WTC11 (cell line): ENCODE results near the gene KLRC2. TPM values are rescaled to one million over a fixed set of nuclear protein-coding genes. Genes with fewer than 3 reads are reported as not detected.
"Not testable (repeated sequence)": the region's sequence is repeated elsewhere in the genome, so short reads cannot be mapped to it uniquely, and the experiment has no call there.

Source experiments
- ATAC-seq: fragments of 200-7000 bp; cut with Tn5 transposase; 2 replicates; pipeline ENCODE4 v1.10.0; 2021; ENCODE audit warnings: mild to moderate bottlenecking, moderate library complexity
- CTCF ChIA-PET: fragments of 300-600 bp; sonication (Branson Sonifier 250); formaldehyde crosslinking; loops from one replicate; lab custom pipeline; 2021; ENCODE audit warnings: antibody characterized with exemption; lab: Charles Lee
- POLR2A ChIA-PET: fragments of 350-600 bp; sonication (Branson Sonifier 250); formaldehyde crosslinking; loops from one replicate; lab custom pipeline; 2021; ENCODE audit warnings: antibody characterized with exemption; lab: Charles Lee
- DNase-seq: peaks from one replicate; pipeline ENCODE4 v3.0.0; 2021; ENCODE audit warnings: low spot score
- H3K27ac Mint-ChIP-seq: 2 replicates; pipeline ENCODE4 v1.8.0; 2021; ENCODE audit warnings: mixed read lengths
- H3K27me3 Mint-ChIP-seq: 2 replicates; pipeline ENCODE4 v1.8.0; 2021; ENCODE audit warnings: low read depth, mild to moderate bottlenecking, moderate library complexity, mixed read lengths
- H3K36me3 Mint-ChIP-seq: 2 replicates; pipeline ENCODE4 v1.8.0; 2021; ENCODE audit warnings: mixed read lengths
- H3K4me1 Mint-ChIP-seq: 2 replicates; pipeline ENCODE4 v1.8.0; 2022; ENCODE audit warnings: mixed read lengths
- H3K4me3 Mint-ChIP-seq: 2 replicates; pipeline ENCODE4 v1.8.0; 2021; ENCODE audit warnings: mild to moderate bottlenecking, moderate library complexity, mixed read lengths
- H3K9me3 Mint-ChIP-seq: 2 replicates; pipeline ENCODE4 v1.8.0; 2021; ENCODE audit warnings: mixed read lengths
- CTCF ChIP-seq: fragments of 200-600 bp; IDR thresholded peaks from 2 replicates; pipeline ENCODE4 v1.8.0; 2022; ENCODE audit warnings: antibody characterized with exemption
- ELF4 ChIP-seq: sonication (generic); formaldehyde crosslinking; IDR thresholded peaks from 2 replicates; pipeline ENCODE4 v1.8.1; 2022; ENCODE audit warnings: low read depth, mild to moderate bottlenecking, moderate library complexity, missing genetic modification reagents
- JUN ChIP-seq: sonication (generic); formaldehyde crosslinking; IDR thresholded peaks from 2 replicates; pipeline ENCODE4 v1.8.0; 2023; ENCODE audit warnings: mild to moderate bottlenecking, missing genetic modification reagents
- NR2C2 ChIP-seq: sonication (generic); formaldehyde crosslinking; IDR thresholded peaks from 2 replicates; pipeline ENCODE4 v1.8.0; 2022; ENCODE audit warnings: mild to moderate bottlenecking, missing genetic modification reagents
- PRRX2 ChIP-seq: fragments of 250-450 bp; sonication (Bioruptor Pico); IDR thresholded peaks from 2 replicates; pipeline ENCODE4 v1.8.0; 2021; ENCODE audit warnings: mild to moderate bottlenecking
- RORB ChIP-seq: fragments of 250-450 bp; sonication (Bioruptor Pico); IDR thresholded peaks from 2 replicates; pipeline ENCODE4 v1.9.0; 2021; ENCODE audit warnings: mild to moderate bottlenecking
- ZBTB21 ChIP-seq: sonication (generic); formaldehyde crosslinking; IDR thresholded peaks from 2 replicates; pipeline ENCODE4 v1.8.1; 2023; ENCODE audit warnings: mild to moderate bottlenecking, missing genetic modification reagents, borderline replicate concordance
- ZNF138 ChIP-seq: sonication (generic); formaldehyde crosslinking; conservative IDR thresholded peaks from 2 replicates; pipeline ENCODE4 v1.8.1; 2022; ENCODE audit warnings: mild to moderate bottlenecking, moderate library complexity, missing genetic modification reagents
- ZNF512 ChIP-seq: sonication (generic); formaldehyde crosslinking; IDR thresholded peaks from 2 replicates; pipeline ENCODE4 v1.8.1; 2022; ENCODE audit warnings: missing genetic modification reagents, borderline replicate concordance
- total RNA-seq: library from RNA; stranded (reverse); gene quantifications from 3 replicates; pipeline ENCODE4 v1.2.3, GENCODE V29; 2021
- TF ChIP-seq, protein P1 (sequence below): sonication (generic); formaldehyde crosslinking; IDR thresholded peaks from 2 replicates; pipeline ENCODE4 v1.8.1; 2022; ENCODE audit warnings: low read depth, mild to moderate bottlenecking, moderate library complexity, missing genetic modification reagents, borderline replicate concordance

KLRC2 gene
- total RNA-seq, 1 experiment from 2014 or later, result not detected

- CTCF ChIA-PET, H3K27me3 Mint-ChIP-seq, ATAC-seq, H3K27ac Mint-ChIP-seq, H3K4me1 Mint-ChIP-seq, DNase-seq, H3K36me3 Mint-ChIP-seq, POLR2A ChIA-PET, H3K4me3 Mint-ChIP-seq, H3K9me3 Mint-ChIP-seq: not testable (repeated sequence)
Measured at GRCh38 chr12:10439608-10440274, 3.9 kb upstream of the KLRC2 start.

DNA sequence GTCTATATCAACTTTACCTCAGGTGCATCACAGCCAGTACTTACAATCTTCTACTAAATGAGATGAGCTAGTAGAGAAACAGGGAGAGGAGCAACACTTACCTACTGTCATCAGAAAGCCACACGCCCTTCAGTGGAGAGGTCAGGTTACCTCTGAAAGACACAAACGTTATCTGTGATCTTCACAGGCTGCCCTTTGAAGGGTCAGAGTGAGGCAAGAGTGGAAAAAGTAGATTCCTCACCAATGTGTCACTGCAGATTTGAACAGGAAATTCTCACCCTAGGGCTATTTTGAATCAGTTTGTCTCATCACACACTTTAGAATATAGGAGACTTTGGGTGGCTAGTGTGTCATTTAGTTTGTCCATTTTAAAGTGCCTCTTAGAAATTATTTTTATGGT is 1.8 kb upstream of the KLRC2 start:
- H3K27me3 Mint-ChIP-seq, DNase-seq, H3K4me3 Mint-ChIP-seq, ATAC-seq, H3K4me1 Mint-ChIP-seq, CTCF ChIA-PET, H3K9me3 Mint-ChIP-seq, H3K27ac Mint-ChIP-seq, H3K36me3 Mint-ChIP-seq, POLR2A ChIA-PET: not testable (repeated sequence)

DNA sequence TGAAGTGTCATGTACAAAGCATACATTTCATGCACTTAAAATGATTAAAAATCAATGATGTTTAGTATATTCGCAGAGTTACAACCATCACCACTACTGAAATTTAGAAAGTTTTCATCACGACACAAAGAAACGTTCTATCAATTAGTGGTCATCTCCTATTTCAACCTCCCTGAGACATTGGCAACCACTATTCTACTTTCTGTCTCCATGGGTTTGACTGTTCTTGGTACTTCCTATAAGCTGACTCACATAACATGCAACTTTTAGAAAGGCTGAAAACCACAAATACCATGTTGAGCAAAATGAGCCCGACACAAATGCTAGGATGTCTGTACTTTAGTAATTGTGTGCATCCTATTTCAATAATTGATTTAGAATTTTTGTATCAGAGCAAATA is 5.2 kb downstream of the KLRC2 start:
- H3K36me3 Mint-ChIP-seq, H3K4me1 Mint-ChIP-seq, POLR2A ChIA-PET, ATAC-seq, CTCF ChIA-PET, H3K27ac Mint-ChIP-seq, H3K27me3 Mint-ChIP-seq, H3K4me3 Mint-ChIP-seq, DNase-seq, H3K9me3 Mint-ChIP-seq: not testable (repeated sequence)

DNA sequence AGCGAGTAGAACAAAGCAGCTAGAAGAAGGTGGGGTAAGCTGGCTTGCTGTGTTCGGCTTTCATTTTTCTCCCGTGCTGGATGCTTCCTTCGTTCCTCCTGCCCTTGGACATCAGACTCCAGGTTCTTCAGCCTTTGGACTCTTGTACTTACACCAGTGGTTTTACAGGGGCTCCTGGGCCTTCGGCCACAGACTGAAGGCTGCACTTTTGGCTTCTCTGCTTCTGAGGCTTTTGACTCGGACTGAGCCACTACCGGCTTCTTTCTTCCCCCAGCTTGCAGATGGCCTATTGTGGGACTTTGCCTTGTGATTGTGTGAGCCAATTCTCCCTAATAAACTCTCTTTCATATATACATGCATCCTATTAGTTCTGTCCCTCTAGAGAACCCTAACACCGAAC is 9.9 kb downstream of the KLRC2 start:
- CTCF ChIA-PET, ATAC-seq, H3K4me1 Mint-ChIP-seq, DNase-seq, H3K36me3 Mint-ChIP-seq, H3K9me3 Mint-ChIP-seq, POLR2A ChIA-PET, H3K27me3 Mint-ChIP-seq, H3K4me3 Mint-ChIP-seq, H3K27ac Mint-ChIP-seq: not testable (repeated sequence)

DNA sequence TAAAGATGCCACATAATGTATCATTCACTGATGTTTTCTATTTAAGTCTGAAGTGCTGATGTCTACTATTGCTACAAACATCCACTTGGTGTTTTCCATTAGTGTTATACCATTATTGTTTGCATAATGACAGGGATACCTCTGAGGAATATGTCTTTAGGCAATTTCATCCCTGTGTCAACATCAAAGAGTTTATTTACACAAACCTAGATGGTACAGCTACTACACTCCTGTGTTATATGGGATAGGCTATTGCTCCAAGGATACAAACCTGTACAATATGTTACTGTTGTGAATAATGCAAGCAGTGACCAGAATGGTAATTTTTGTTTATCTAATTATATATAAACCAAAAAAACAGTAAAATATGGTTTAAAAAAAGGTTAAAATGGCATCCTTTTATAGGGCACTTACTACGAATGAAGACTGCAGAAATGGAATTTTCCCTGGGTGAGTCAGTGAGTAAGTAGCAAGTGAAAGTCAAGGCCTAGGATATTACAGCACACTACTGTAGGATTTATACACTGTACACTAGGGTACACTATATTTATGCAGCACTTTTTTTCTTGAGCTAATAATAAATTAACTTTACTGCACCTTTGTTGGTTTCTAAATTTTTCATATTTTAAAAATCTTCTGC is 11.4 kb downstream of the KLRC2 start:
- H3K27me3 Mint-ChIP-seq, H3K9me3 Mint-ChIP-seq, POLR2A ChIA-PET, CTCF ChIA-PET, H3K4me3 Mint-ChIP-seq, DNase-seq, H3K36me3 Mint-ChIP-seq, H3K4me1 Mint-ChIP-seq, ATAC-seq, H3K27ac Mint-ChIP-seq: not testable (repeated sequence)

- H3K9me3 Mint-ChIP-seq, H3K36me3 Mint-ChIP-seq, POLR2A ChIA-PET, H3K4me3 Mint-ChIP-seq, H3K4me1 Mint-ChIP-seq, CTCF ChIA-PET, DNase-seq, H3K27me3 Mint-ChIP-seq, H3K27ac Mint-ChIP-seq: not testable (repeated sequence)
- ATAC-seq, result peak; percentile 57; the same call in 1 of the 2 replicates
Measured at GRCh38 chr12:10422159-10422558, 13.7 kb downstream of the KLRC2 start.

DNA sequence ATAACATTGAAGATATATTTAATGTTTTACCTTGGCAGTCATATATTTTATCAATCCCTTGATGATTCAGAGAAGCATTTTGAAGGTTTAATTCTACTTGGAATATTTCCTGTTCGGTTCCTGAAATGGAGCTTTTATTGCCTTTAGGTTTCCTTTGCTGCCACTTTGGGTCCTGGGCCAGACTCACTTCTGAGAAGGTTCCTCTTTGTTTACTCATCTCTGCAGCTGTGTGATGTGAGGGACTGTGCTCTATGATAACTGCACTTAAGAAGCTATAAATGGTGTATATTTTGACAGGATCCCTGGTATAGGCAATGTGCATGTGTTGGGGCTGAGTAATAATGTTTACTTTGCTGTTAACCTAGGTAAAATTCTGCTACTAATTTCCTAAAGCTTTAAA is 15.5 kb downstream of the KLRC2 start, which contains the start of gene KLRC3:
KLRC3 (minus strand) TSS at position 262 of the 400 bp plus-strand sequence; CDS start at position 217, 45 bp downstream.
- POLR2A ChIA-PET, DNase-seq, H3K27me3 Mint-ChIP-seq, ATAC-seq, CTCF ChIA-PET, H3K36me3 Mint-ChIP-seq, H3K27ac Mint-ChIP-seq, H3K4me1 Mint-ChIP-seq, H3K4me3 Mint-ChIP-seq, H3K9me3 Mint-ChIP-seq: not testable (repeated sequence)

DNA sequence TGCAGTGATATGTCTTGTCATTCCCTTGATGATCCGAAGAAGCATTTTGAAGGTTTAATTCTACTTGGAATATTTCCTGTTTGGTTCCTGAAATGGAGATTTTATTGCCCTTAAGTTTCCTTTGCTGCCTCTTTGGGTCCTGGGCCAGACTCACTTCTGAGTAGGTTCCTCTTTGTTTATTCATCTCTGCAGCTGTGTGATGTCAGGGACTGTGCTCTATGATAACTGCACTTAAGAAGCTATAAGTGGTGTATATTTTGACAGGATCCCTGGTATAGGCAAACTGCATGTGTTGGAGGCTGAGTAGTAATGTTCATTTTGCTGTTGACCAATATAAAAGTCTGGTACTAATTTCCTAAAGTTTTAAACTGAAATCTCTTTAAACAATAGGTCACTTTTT is 26.4 kb downstream of the KLRC2 start, which contains the start of gene KLRC4:
KLRC4 (minus strand) TSS at position 366 of the 400 bp plus-strand sequence; CDS start at position 184, 182 bp downstream.
- Mint-ChIP-seq H3K4me1 (peaks cover 17% of the 10 kb centered on the region), H3K36me3 (0 out of 2 replicates have a peak, but pooled peaks cover 3% of the 10 kb centered on the region), H3K27ac (peak within 1 kb of the TSS; percentile 34; the same call in 1 of the 2 replicates), H3K27me3 (no peaks in the 10 kb centered on the region; the same call in 1 of the 2 replicates), H3K4me3 (no peak within 1 kb of the TSS), H3K9me3 (peaks cover 8% of the 10 kb centered on the region)
- ChIA-PET POLR2A (no interaction called here), CTCF (no interaction called here)
- ATAC-seq, result no peak
- no peak for DNase-seq
- TF ChIP-seq RORB (no peak), ELF4 (CRISPR knock-in tag) (no peak), ZBTB21 (CRISPR knock-in tag) (no peak), NR2C2 (no peak), CTCF (no peak), ZNF138 (no peak), PRRX2 (CRISPR knock-in tag) (no peak), ZNF512 (CRISPR knock-in tag) (no peak), JUN (CRISPR knock-in tag) (no peak)
- TF ChIP-seq, protein P1, sequence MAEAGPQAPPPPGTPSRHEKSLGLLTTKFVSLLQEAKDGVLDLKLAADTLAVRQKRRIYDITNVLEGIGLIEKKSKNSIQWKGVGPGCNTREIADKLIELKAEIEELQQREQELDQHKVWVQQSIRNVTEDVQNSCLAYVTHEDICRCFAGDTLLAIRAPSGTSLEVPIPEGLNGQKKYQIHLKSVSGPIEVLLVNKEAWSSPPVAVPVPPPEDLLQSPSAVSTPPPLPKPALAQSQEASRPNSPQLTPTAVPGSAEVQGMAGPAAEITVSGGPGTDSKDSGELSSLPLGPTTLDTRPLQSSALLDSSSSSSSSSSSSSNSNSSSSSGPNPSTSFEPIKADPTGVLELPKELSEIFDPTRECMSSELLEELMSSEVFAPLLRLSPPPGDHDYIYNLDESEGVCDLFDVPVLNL (CRISPR knock-in tag), result no peak
